WTC11 (cell line): ENCODE data around the gene USH2A. TPM values are rescaled to one million over a fixed set of nuclear protein-coding genes. Genes with fewer than 3 reads are reported as not detected.

ENCODE experiments used
- ATAC-seq: fragments of 200-7000 bp; cut with Tn5 transposase; 2 replicates; pipeline ENCODE4 v1.10.0; 2021; ENCODE audit warnings: mild to moderate bottlenecking, moderate library complexity
- CTCF ChIA-PET: fragments of 300-600 bp; sonication (Branson Sonifier 250); formaldehyde crosslinking; loops from one replicate; lab custom pipeline; 2021; ENCODE audit warnings: antibody characterized with exemption; lab: Charles Lee
- POLR2A ChIA-PET: fragments of 350-600 bp; sonication (Branson Sonifier 250); formaldehyde crosslinking; loops from one replicate; lab custom pipeline; 2021; ENCODE audit warnings: antibody characterized with exemption; lab: Charles Lee
- DNase-seq: peaks from one replicate; pipeline ENCODE4 v3.0.0; 2021; ENCODE audit warnings: low spot score
- H3K27ac Mint-ChIP-seq: 2 replicates; pipeline ENCODE4 v1.8.0; 2021; ENCODE audit warnings: mixed read lengths
- H3K27me3 Mint-ChIP-seq: 2 replicates; pipeline ENCODE4 v1.8.0; 2021; ENCODE audit warnings: low read depth, mild to moderate bottlenecking, moderate library complexity, mixed read lengths
- H3K36me3 Mint-ChIP-seq: 2 replicates; pipeline ENCODE4 v1.8.0; 2021; ENCODE audit warnings: mixed read lengths
- H3K4me1 Mint-ChIP-seq: 2 replicates; pipeline ENCODE4 v1.8.0; 2022; ENCODE audit warnings: mixed read lengths
- H3K4me3 Mint-ChIP-seq: 2 replicates; pipeline ENCODE4 v1.8.0; 2021; ENCODE audit warnings: mild to moderate bottlenecking, moderate library complexity, mixed read lengths
- H3K9me3 Mint-ChIP-seq: 2 replicates; pipeline ENCODE4 v1.8.0; 2021; ENCODE audit warnings: mixed read lengths
- AR ChIP-seq: fragments of 250-450 bp; sonication (Bioruptor Pico); IDR thresholded peaks from 2 replicates; pipeline ENCODE4 v1.9.0; 2021; ENCODE audit warnings: mild to moderate bottlenecking
- ARID4B ChIP-seq: sonication (generic); formaldehyde crosslinking; IDR thresholded peaks from 2 replicates; pipeline ENCODE4 v1.8.0; 2023; ENCODE audit warnings: missing genetic modification reagents, mild to moderate bottlenecking, borderline replicate concordance
- ATF1 ChIP-seq: sonication (generic); formaldehyde crosslinking; IDR thresholded peaks from 2 replicates; pipeline ENCODE4 v1.8.1; 2023; ENCODE audit warnings: mild to moderate bottlenecking, moderate library complexity, missing genetic modification reagents
- FOXK1 ChIP-seq: sonication (generic); formaldehyde crosslinking; IDR thresholded peaks from 2 replicates; pipeline ENCODE4 v1.8.0; 2022; ENCODE audit warnings: mild to moderate bottlenecking, moderate library complexity, missing genetic modification reagents
- GTF2I ChIP-seq: fragments of 250-450 bp; sonication (Bioruptor Pico); conservative IDR thresholded peaks from 2 replicates; pipeline ENCODE4 v1.4.0; 2021; ENCODE audit warnings: mild to moderate bottlenecking
- HMGA2 ChIP-seq: fragments of 250-450 bp; sonication (Bioruptor Pico); IDR thresholded peaks from 2 replicates; pipeline ENCODE4 v1.4.0; 2021; ENCODE audit warnings: mild to moderate bottlenecking, moderate library complexity
- KAT7 ChIP-seq: sonication (generic); formaldehyde crosslinking; IDR thresholded peaks from 2 replicates; pipeline ENCODE4 v1.8.1; 2023; ENCODE audit warnings: missing genetic modification reagents, mild to moderate bottlenecking, borderline replicate concordance
- MLX ChIP-seq: sonication (generic); formaldehyde crosslinking; IDR thresholded peaks from 2 replicates; pipeline ENCODE4 v1.8.1; 2023; ENCODE audit warnings: mild to moderate bottlenecking, missing genetic modification reagents, moderate library complexity
- NFE2L1 ChIP-seq: sonication (generic); formaldehyde crosslinking; IDR thresholded peaks from 2 replicates; pipeline ENCODE4 v1.8.1; 2023; ENCODE audit warnings: missing genetic modification reagents
- NR2C2 ChIP-seq: sonication (generic); formaldehyde crosslinking; IDR thresholded peaks from 2 replicates; pipeline ENCODE4 v1.8.0; 2022; ENCODE audit warnings: mild to moderate bottlenecking, missing genetic modification reagents
- PREB ChIP-seq: sonication (generic); formaldehyde crosslinking; IDR thresholded peaks from 2 replicates; pipeline ENCODE4 v1.8.1; 2022; ENCODE audit warnings: mild to moderate bottlenecking, missing genetic modification reagents, moderate library complexity, borderline replicate concordance
- TP53 ChIP-seq: sonication (generic); formaldehyde crosslinking; IDR thresholded peaks from 2 replicates; pipeline ENCODE4 v1.8.1; 2023; ENCODE audit warnings: mild to moderate bottlenecking, missing genetic modification reagents
- USF1 ChIP-seq: sonication (generic); formaldehyde crosslinking; IDR thresholded peaks from 2 replicates; pipeline ENCODE4 v1.8.0; 2022; ENCODE audit warnings: mild to moderate bottlenecking, missing genetic modification reagents
- ZMAT4 ChIP-seq: fragments of 250-450 bp; sonication (Bioruptor Pico); IDR thresholded peaks from 2 replicates; pipeline ENCODE4 v1.9.0; 2021; ENCODE audit warnings: mild to moderate bottlenecking
- ZNF121 ChIP-seq: sonication (generic); formaldehyde crosslinking; IDR thresholded peaks from 2 replicates; pipeline ENCODE4 v1.8.0; 2023; ENCODE audit warnings: missing genetic modification reagents
- ZNF232 ChIP-seq: sonication (generic); formaldehyde crosslinking; IDR thresholded peaks from 2 replicates; pipeline ENCODE4 v1.8.0; 2022; ENCODE audit warnings: mild to moderate bottlenecking, missing genetic modification reagents
- ZNF263 ChIP-seq: sonication (generic); formaldehyde crosslinking; IDR thresholded peaks from 2 replicates; pipeline ENCODE4 v1.8.1; 2022; ENCODE audit warnings: low read depth, mild to moderate bottlenecking, moderate library complexity, missing genetic modification reagents
- ZNF281 ChIP-seq: sonication (generic); formaldehyde crosslinking; IDR thresholded peaks from 2 replicates; pipeline ENCODE4 v1.8.0; 2023; ENCODE audit warnings: mild to moderate bottlenecking, missing genetic modification reagents
- ZNF423 ChIP-seq: fragments of 250-450 bp; sonication (Bioruptor Pico); IDR thresholded peaks from 2 replicates; pipeline ENCODE4 v2.1.2; 2022; ENCODE audit warnings: mild to moderate bottlenecking, moderate library complexity
- ZNF671 ChIP-seq: fragments of 250-450 bp; sonication (Bioruptor Pico); IDR thresholded peaks from 2 replicates; pipeline ENCODE4 v1.8.0; 2021; ENCODE audit warnings: mild to moderate bottlenecking
- total RNA-seq: library from RNA; stranded (reverse); gene quantifications from 3 replicates; pipeline ENCODE4 v1.2.3, GENCODE V29; 2021

USH2A gene
- total RNA-seq, 1 experiment from 2014 or later: 0.37 TPM

GRCh38 chr1:216032284-216032683 lies 391.0 kb downstream of the USH2A start:
- H3K4me1 Mint-ChIP-seq: peaks cover 6% of the 10 kb centered on the region
- no peaks in the 10 kb centered on the region for H3K27me3 Mint-ChIP-seq
- H3K36me3 Mint-ChIP-seq: no peaks in the 10 kb centered on the region
- H3K9me3 Mint-ChIP-seq: no peaks in the 10 kb centered on the region
- no peak for TF ChIP-seq ZNF423 (CRISPR knock-in tag)
- TF ChIP-seq KAT7 (CRISPR knock-in tag): no peak
- TF ChIP-seq USF1: no peak
- TF ChIP-seq MLX (CRISPR knock-in tag): no peak
- TF ChIP-seq HMGA2: no peak
- no peak for TF ChIP-seq ZNF121 (CRISPR knock-in tag)
- TF ChIP-seq AR: no peak
- TF ChIP-seq ATF1 (CRISPR knock-in tag): no peak
- no peak for DNase-seq
- ATAC-seq: no peak
- POLR2A ChIA-PET: no interaction called here
- H3K4me3 Mint-ChIP-seq: no peak overlapping the region
- CTCF ChIA-PET: interaction anchor here (1.0 kb wide), 1 partner anchor 189 kb away, joined by 6 read pairs; no protein-coding TSS in a partner anchor
- H3K27ac Mint-ChIP-seq: no peak overlapping the region

GRCh38 chr1:216028631-216029030 lies 394.6 kb downstream of the USH2A start:
- peaks cover 4% of the 10 kb centered on the region; the same call in 1 of the 2 replicates for H3K4me1 Mint-ChIP-seq
- TF ChIP-seq KAT7 (CRISPR knock-in tag) (no peak), ATF1 (CRISPR knock-in tag) (no peak)
- TF ChIP-seq, all 79 proteins: peak for 0
- ATAC-seq (no peak), DNase-seq (no peak)
- no peaks in the 10 kb centered on the region for H3K9me3 Mint-ChIP-seq
- no peak overlapping the region for H3K27ac Mint-ChIP-seq
- ChIA-PET POLR2A (no interaction called here), CTCF (no interaction called here)
- H3K4me3 Mint-ChIP-seq: no peak overlapping the region
- no peaks in the 10 kb centered on the region for H3K36me3 Mint-ChIP-seq
- no peaks in the 10 kb centered on the region for H3K27me3 Mint-ChIP-seq

GRCh38 chr1:216024546-216024945 lies 398.7 kb downstream of the USH2A start:
- DNase-seq (no peak), ATAC-seq (no peak)
- CTCF ChIA-PET: no interaction called here
- TF ChIP-seq ZMAT4 (CRISPR knock-in tag): no peak
- no peak for TF ChIP-seq GTF2I
- no peak for TF ChIP-seq KAT7 (CRISPR knock-in tag)
- no peak for TF ChIP-seq ZNF232 (CRISPR knock-in tag)
- no peak for TF ChIP-seq NR2C2 (CRISPR knock-in tag)
- no peak for TF ChIP-seq TP53 (CRISPR knock-in tag)
- TF ChIP-seq ZNF281 (CRISPR knock-in tag): no peak
- no peak for TF ChIP-seq FOXK1 (CRISPR knock-in tag)
- no peak for TF ChIP-seq NFE2L1 (CRISPR knock-in tag)
- no peak for TF ChIP-seq ZNF263
- TF ChIP-seq ZNF671 (CRISPR knock-in tag): no peak
- TF ChIP-seq PREB (CRISPR knock-in tag): no peak
- TF ChIP-seq ARID4B (CRISPR knock-in tag): no peak

More at GRCh38 chr1:216024546-216024945, 398.7 kb downstream of the USH2A start:
- no peak overlapping the region for H3K27ac Mint-ChIP-seq
- no peaks in the 10 kb centered on the region; the same call in 1 of the 2 replicates for H3K9me3 Mint-ChIP-seq
- POLR2A ChIA-PET: no interaction called here
- H3K36me3 Mint-ChIP-seq: no peaks in the 10 kb centered on the region
- no peaks in the 10 kb centered on the region for H3K4me1 Mint-ChIP-seq
- H3K4me3 Mint-ChIP-seq: no peak overlapping the region
- H3K27me3 Mint-ChIP-seq: no peaks in the 10 kb centered on the region
